Activated CD8-positive, alpha-beta memory T cell treated with anti-CD3 and anti-CD28 coated beads, Interleukin-2, amount 50 U/mL, for 1 hour (primary cell): ENCODE measurements around the gene MGARP.
"Not testable (repeated sequence)": the region's sequence is repeated elsewhere in the genome, so short reads cannot be mapped to it uniquely, and the experiment has no call there.

Experiments used
- DNase-seq: peaks from one replicate; pipeline ENCODE4 v3.0.0-alpha.2; 2020; ENCODE audit errors: extremely low read depth

Gene MGARP

GRCh38 chr4:139295206-139295941 lies 15.3 kb upstream of the MGARP start:
- peak; percentile 90 for DNase-seq

GRCh38 chr4:139286186-139286698 lies 6.2 kb upstream of the MGARP start:
- DNase-seq = no peak

- DNase-seq = no peak
These were observed 2.7 kb upstream of the MGARP start for GRCh38 chr4:139282721-139283075.

GRCh38 chr4:139282065-139282720 lies 2.2 kb upstream of the MGARP start:
- DNase-seq = no peak

GRCh38 chr4:139278912-139279759 lies 889 bp downstream of the MGARP start:
- DNase-seq = no peak

- DNase-seq = no peak
These were observed 1.5 kb downstream of the MGARP start for GRCh38 chr4:139278485-139278884.

- DNase-seq = no peak
These were observed 4.7 kb downstream of the MGARP start for GRCh38 chr4:139275281-139275735.

- DNase-seq = no peak
These were observed 5.2 kb downstream of the MGARP start for GRCh38 chr4:139274790-139275189.

- DNase-seq = no peak
These were observed 6.2 kb downstream of the MGARP start for GRCh38 chr4:139273835-139274234.

- no peak for DNase-seq
These were observed 12.7 kb downstream of the MGARP start for GRCh38 chr4:139267301-139267700.

GRCh38 chr4:139266583-139267257 lies 13.3 kb downstream of the MGARP start:
- peak; percentile 32 for DNase-seq

- DNase-seq = no peak
These were observed 13.8 kb downstream of the MGARP start for GRCh38 chr4:139266208-139266582.

GRCh38 chr4:139265654-139266053 lies 14.4 kb downstream of the MGARP start:
- DNase-seq = no peak

- DNase-seq = no peak
These were observed 23.7 kb downstream of the MGARP start for GRCh38 chr4:139256349-139256748.

- DNase-seq = not testable (repeated sequence)
These were observed 24.4 kb downstream of the MGARP start for GRCh38 chr4:139255581-139255980.

- DNase-seq = no peak
These were observed 26.3 kb downstream of the MGARP start for GRCh38 chr4:139253713-139254112.

- no peak for DNase-seq
These were observed 27.0 kb downstream of the MGARP start for GRCh38 chr4:139253046-139253445.

- no peak for DNase-seq
These were observed 32.3 kb downstream of the MGARP start for GRCh38 chr4:139247700-139248238.

GRCh38 chr4:139247241-139247640 lies 32.8 kb downstream of the MGARP start:
- no peak for DNase-seq

- DNase-seq = no peak
These were observed 33.9 kb downstream of the MGARP start for GRCh38 chr4:139246166-139246565.

- no peak for DNase-seq
These were observed 34.4 kb downstream of the MGARP start for GRCh38 chr4:139245590-139245989.
